K562 (cell line): Measurements from ENCODE around the gene TNNT1. TPM values are rescaled to one million over a fixed set of nuclear protein-coding genes. Genes with fewer than 3 reads are reported as not detected.

ENCODE experiments used
- ATAC-seq: fragments of 200-7000 bp; cut with Tn5 transposase; 3 replicates; pipeline ENCODE4 v1.9.1; 2020; ENCODE audit warnings: moderate library complexity
- BruUV-seq: library from RNA; stranded (reverse); fragments of 400-500 nt; replicated peaks from 2 replicates; lab custom pipeline; 2021; lab: Mats Ljungman, UMichigan
- CTCF ChIA-PET: fragments of 300-600 bp; formaldehyde crosslinking; extraction: SDS; loops from one replicate; lab custom pipeline; 2021; ENCODE audit warnings: low intra/inter-chr PET ratio; lab: Yijun Ruan, JAX
- POLR2A ChIA-PET: fragments of 300-600, 350-650 bp; sonication (Branson Sonifier 250); formaldehyde crosslinking; extraction: SDS; loops from one replicate; lab custom pipeline; 2021; ENCODE audit warnings: antibody characterized with exemption, inconsistent platforms; lab: Yijun Ruan, JAX
- DNase-seq, 4 experiments: peaks; one replicate each; pipeline versions ENCODE4 v3.0.0 to v3.0.0-alpha.2; 2011 to 2018; ENCODE audit warnings: low spot score in 3 of 4, mixed read lengths in 3 of 4; ENCODE audit errors: extremely low read depth in 1 of 4
- FAIRE-seq: peaks from 2 replicates; lab custom pipeline; 2011; peaks lifted over from hg19 to GRCh38; lab: Jason Lieb, UNC
- H2AFZ ChIP-seq: 2 replicates; pipeline ENCODE4 v1.6.0; 2011; ENCODE audit warnings: low read depth, low read length, control low read depth, inconsistent platforms
- H3K27ac ChIP-seq: fragments of 200-600 bp; 3 replicates; pipeline ENCODE4 v1.8.0; 2011; ENCODE audit warnings: low read depth, mild to moderate bottlenecking, control low read depth, inconsistent platforms, low read length, moderate library complexity, mixed read lengths; ENCODE audit errors: extremely low read depth
- H3K27me3 ChIP-seq, 2 experiments: fragments of 300-600 bp in 1 of 2; 2 replicates in 1 of 2; 3 replicates in 1 of 2; pipeline versions ENCODE4 v1.6.0 to v1.8.0; 2011; ENCODE audit warnings: inconsistent platforms in 2 of 2, low read length in 2 of 2, mild to moderate bottlenecking in 1 of 2, mixed read lengths in 1 of 2, moderate library complexity in 1 of 2; ENCODE audit not compliant: control insufficient read depth in 2 of 2, insufficient read depth in 2 of 2
- H3K36me3 ChIP-seq: fragments of 300-600 bp; 3 replicates; pipeline ENCODE4 v1.8.0; 2011; ENCODE audit warnings: mild to moderate bottlenecking, low read length, inconsistent platforms; ENCODE audit not compliant: control insufficient read depth, insufficient read depth
- H3K4me1 ChIP-seq, 2 experiments: fragments of 200-600 bp in 1 of 2; replicated peaks in 1 of 2; 2 replicates in 1 of 2; 3 replicates in 1 of 2; pipeline versions ENCODE4 v1.5.1 to v1.8.0; 2011; ENCODE audit warnings: inconsistent platforms in 2 of 2, low read length in 2 of 2, mild to moderate bottlenecking in 1 of 2, mixed read lengths in 1 of 2, moderate library complexity in 1 of 2; ENCODE audit not compliant: control insufficient read depth in 2 of 2, insufficient read depth in 2 of 2
- H3K4me2 ChIP-seq: 2 replicates; pipeline ENCODE4 v1.6.1; 2011; ENCODE audit warnings: low read length, control low read depth, inconsistent platforms, mixed read lengths; ENCODE audit not compliant: insufficient read depth
- H3K4me3 ChIP-seq: fragments of 200-600 bp; sonication (generic), shearing (Covaris generic); 2 replicates; pipeline ENCODE4 v1.5.1; 2016; ENCODE audit warnings: control low read depth, inconsistent platforms
- H3K79me2 ChIP-seq: fragments of 200-600 bp; 3 replicates; pipeline ENCODE4 v1.8.0; 2011; ENCODE audit warnings: low read length, inconsistent platforms; ENCODE audit not compliant: control insufficient read depth, insufficient read depth
- H3K9ac ChIP-seq, 2 experiments: 2 replicates each; pipeline versions ENCODE4 v1.6.0 to v1.6.1; 2011; ENCODE audit warnings: low read depth in 2 of 2, low read length in 2 of 2, control low read depth in 1 of 2, inconsistent platforms in 1 of 2, mild to moderate bottlenecking in 1 of 2, mixed read lengths in 1 of 2; ENCODE audit not compliant: insufficient read depth in 1 of 2
- H3K9me1 ChIP-seq: one replicate; pipeline ENCODE4 v1.6.0; 2011; ENCODE audit warnings: inconsistent platforms, mild to moderate bottlenecking, low read length, moderate library complexity; ENCODE audit not compliant: control insufficient read depth, insufficient read depth
- H3K9me3 ChIP-seq: replicated peaks from 2 replicates; pipeline ENCODE4 v1.5.1; 2011; ENCODE audit warnings: low read depth, low read length, inconsistent platforms; ENCODE audit not compliant: control insufficient read depth, insufficient read depth
- H4K20me1 ChIP-seq: replicated peaks from 2 replicates; pipeline ENCODE4 v1.6.1; 2011; ENCODE audit warnings: low read length, inconsistent platforms, mixed read lengths; ENCODE audit not compliant: control insufficient read depth, insufficient read depth
- CREM ChIP-seq: IDR thresholded peaks from 2 replicates; pipeline ENCODE4 v1.6.1; 2014; ENCODE audit warnings: antibody characterized with exemption, low read depth
- DPF2 ChIP-seq: fragments of 450-650 bp; IDR thresholded peaks from 2 replicates; pipeline ENCODE4 v1.6.1; 2016
- ESRRB ChIP-seq: fragments of 250-450 bp; sonication (Bioruptor Pico); IDR thresholded peaks from 2 replicates; pipeline ENCODE4 v1.5.0; 2020; ENCODE audit warnings: mild to moderate bottlenecking, moderate library complexity, borderline replicate concordance
- HCFC1 ChIP-seq: IDR thresholded peaks from 2 replicates; pipeline ENCODE4 v1.6.1; 2012; ENCODE audit warnings: low read depth, low read length, improper control_type of control experiment
- HNRNPK ChIP-seq: fragments of 200-400 bp; formaldehyde crosslinking; IDR thresholded peaks from one replicate; pipeline ENCODE4 v1.6.1; 2018; ENCODE audit warnings: mild to moderate bottlenecking, low read depth, low read length; ENCODE audit not compliant: poor library complexity, severe bottlenecking
- KLF13 ChIP-seq: fragments of 450-650 bp; IDR thresholded peaks from 2 replicates; pipeline ENCODE4 v1.6.1; 2016; ENCODE audit warnings: missing genetic modification characterization, low read depth, mild to moderate bottlenecking, missing compliant biosample characterization, moderate library complexity, borderline replicate concordance
- PHF8 ChIP-seq: fragments of 200-600 bp; sonication (generic); IDR thresholded peaks from 2 replicates; pipeline ENCODE4 v1.6.1; 2012; ENCODE audit warnings: mixed run types, mild to moderate bottlenecking, inconsistent platforms, low read length, moderate library complexity, borderline replicate concordance
- PTBP1 ChIP-seq: fragments of 200-400 bp; formaldehyde crosslinking; IDR thresholded peaks from 2 replicates; pipeline ENCODE4 v1.6.1; 2017; ENCODE audit warnings: low read depth, low read length
- SAP30 ChIP-seq: fragments of 200-600 bp; sonication (generic); IDR thresholded peaks from 2 replicates; pipeline ENCODE4 v1.6.1; 2012; ENCODE audit warnings: borderline replicate concordance, low read depth, mild to moderate bottlenecking, moderate library complexity, low read length, control low read depth, inconsistent platforms; ENCODE audit not compliant: insufficient read depth, poor library complexity, severe bottlenecking
- SMARCB1 ChIP-seq: IDR thresholded peaks from 2 replicates; pipeline ENCODE4 v1.6.1; 2011; ENCODE audit warnings: improper control_type of control experiment, low read depth; ENCODE audit not compliant: insufficient read length
- SMARCE1 ChIP-seq: fragments of 450-650 bp; IDR thresholded peaks from 2 replicates; pipeline ENCODE4 v1.7.1; 2016; ENCODE audit warnings: mild to moderate bottlenecking
- SRSF7 ChIP-seq: fragments of 200-400 bp; formaldehyde crosslinking; optimal IDR thresholded peaks from 2 replicates; pipeline ENCODE3; 2017; ENCODE audit warnings: mild to moderate bottlenecking, low read depth, low read length
- TCF7L2 ChIP-seq: fragments of 150-350 bp; IDR thresholded peaks from 2 replicates; pipeline ENCODE4 v1.6.1; 2016; ENCODE audit warnings: low read depth, mild to moderate bottlenecking, low read length, moderate library complexity
- ZKSCAN1 ChIP-seq: fragments of 150-350 bp; IDR thresholded peaks from 2 replicates; pipeline ENCODE4 v1.6.1; 2016; ENCODE audit warnings: low read depth, low read length
- ZNF311 ChIP-seq: fragments of 250-450 bp; sonication (Bioruptor Pico); IDR thresholded peaks from 2 replicates; pipeline ENCODE4 v1.4.0; 2020; ENCODE audit warnings: mild to moderate bottlenecking, moderate library complexity
- WGBS: fragments of 100-300 bp; shearing (Covaris generic); methylation state at CpG from one replicate; pipeline ENCODE4 v1.1.6; 2016; ENCODE audit warnings: low coverage, mixed read lengths; ENCODE audit not compliant: insufficient coverage; ENCODE audit errors: missing lambda C conversion rate; 5-methylcytosine and 5-hydroxymethylcytosine counted together
- in situ Hi-C: fragments of 300-500 bp; cut with MboI; formaldehyde crosslinking; loops from 4 replicates; pipeline ENCODE4 v1.15.0; 2018; ENCODE audit warnings: inconsistent platforms, mixed read lengths
- intact Hi-C: fragments of 100-400 bp; cut with micrococcal nuclease; formaldehyde crosslinking; loops from 2 replicates; pipeline ENCODE4 v1.14.2; 2022
- polyA plus RNA-seq, 8 experiments: library from polyadenylated mRNA; depleted of rRNA in 4 of 8; stranded (reverse) in 5 of 8; unstranded in 3 of 8; fragments of >200 nt; fragmentation: Nextera tagmentation in 2 of 8; fragmentation: Illumina TruSeq in 1 of 8; extraction: Ambion mirVana in 2 of 8; extraction: Trizol in 1 of 8; gene quantifications; 2 replicates each; pipeline versions ENCODE4 v1.2.1 to v1.2.3, GENCODE V29; 2011 to 2014; ENCODE audit warnings: inconsistent platforms in 1 of 8, missing spikeins in 1 of 8
- total RNA-seq, 7 experiments: library from RNA; depleted of rRNA in 6 of 7; stranded (reverse); fragments of >200 nt in 6 of 7; fragmentation: Illumina TruSeq in 2 of 7; extraction: Trizol in 2 of 7; gene quantifications; 2 replicates each; pipeline versions ENCODE4 v1.2.1 to v1.2.3, GENCODE V29; 2011 to 2021; ENCODE audit warnings: low replicate concordance in 1 of 7
- TF ChIP-seq, protein P1 (sequence below): fragments of 450-650 bp; IDR thresholded peaks from 2 replicates; pipeline ENCODE4 v1.6.1; 2016; ENCODE audit warnings: antibody characterized with exemption
- TF ChIP-seq, protein P2 (sequence below): fragments of 450-650 bp; IDR thresholded peaks from 2 replicates; pipeline ENCODE4 v1.6.1; 2017; ENCODE audit warnings: antibody characterized with exemption, mild to moderate bottlenecking

The TNNT1 gene
- total and polyA plus RNA-seq, 9 of the 15 experiments (the other 6 are each of a cell fraction or from before 2014, with no cell fraction given) = 31.8 to 390 (median 227) TPM

DNA sequence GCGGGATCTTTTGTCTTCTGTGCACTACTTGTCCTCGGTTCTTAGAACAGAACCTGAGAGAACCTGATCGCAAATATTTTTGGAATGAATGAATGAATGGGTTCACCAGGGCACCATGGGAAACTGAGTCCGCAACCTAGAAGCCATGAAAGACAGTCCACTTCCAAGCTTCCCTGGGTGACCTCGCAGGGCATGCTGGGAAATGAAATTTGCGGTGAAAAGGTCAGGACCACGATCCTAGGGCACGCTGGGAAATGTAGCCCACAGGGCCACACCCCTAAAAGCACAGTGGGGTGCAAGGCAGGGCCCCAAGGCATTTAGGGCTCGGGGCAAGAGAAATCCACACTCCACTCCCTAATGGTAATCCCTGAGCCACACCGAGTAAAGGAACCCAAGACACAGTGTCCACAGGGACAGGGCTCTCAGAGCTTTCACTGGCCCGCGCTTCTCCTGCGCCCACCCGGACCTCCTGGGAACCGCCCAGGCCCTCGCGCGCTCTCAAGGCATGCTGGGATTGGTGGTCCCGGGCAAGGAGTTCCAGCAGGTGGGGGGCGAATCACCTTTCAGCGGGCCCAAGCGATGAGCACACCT is 30.5 kb downstream of the TNNT1 start:
- Histone ChIP-seq H3K9me3 (no peaks in the 10 kb centered on the region), H3K4me3 (peak overlapping the region; percentile 70), H3K9me1 (peaks cover 4% of the 10 kb centered on the region), H3K36me3 (peaks cover 9% of the 10 kb centered on the region; the same call in 1 of the 3 replicates), H3K79me2 (peaks cover 38% of the 10 kb centered on the region), H3K4me1 (peaks cover 29 to 50% of the 10 kb centered on the region in 2 experiments), H4K20me1 (peaks cover 21% of the 10 kb centered on the region), H3K4me2 (peak overlapping the region; percentile 87), H2AFZ (peak overlapping the region; percentile 98), H3K9ac (peak overlapping the region; percentile 87 to 90; a peak in 3 of 4 replicates), H3K27me3 (no peaks in the 10 kb centered on the region), H3K27ac (peak overlapping the region; percentile 91)
- ChIA-PET POLR2A (interaction anchor here (0.6 to 1.7 kb wide), 7 partner anchors 9 to 288 kb away, joined by 3 to 9 read pairs (median 4); partner anchors contain the start of gene UBE2S), CTCF (no interaction called here)
- DNase-seq = peak; percentile 62 to 87 (median 72)
- ATAC-seq = peak; percentile 51
- BruUV-seq = no TSS peak
- no peak for FAIRE-seq
- in situ Hi-C loops = no loop called here
- intact Hi-C loops = no loop called here
- 55% methylated on average over 22 of the region's 22 CpGs for WGBS
- TF ChIP-seq HNRNPK (no peak), SMARCE1 (no peak), ZKSCAN1 (no peak), SAP30 (peak; percentile 14), DPF2 (0 out of 2 replicates have a peak, but pooled peaks have one; percentile 8), TCF7L2 (no peak), PHF8 (no peak), KLF13 (tag) (0 out of 2 replicates have a peak, but pooled peaks have one; percentile 8), ESRRB (CRISPR knock-in tag) (no peak), SMARCB1 (no peak), ZNF311 (CRISPR knock-in tag) (peak; percentile 53; the same call in 1 of the 2 replicates), PTBP1 (no peak), SRSF7 (no peak), CREM (0 out of 2 replicates have a peak, but pooled peaks have one; percentile 17), HCFC1 (peak; percentile 75)
- TF ChIP-seq, protein P1, sequence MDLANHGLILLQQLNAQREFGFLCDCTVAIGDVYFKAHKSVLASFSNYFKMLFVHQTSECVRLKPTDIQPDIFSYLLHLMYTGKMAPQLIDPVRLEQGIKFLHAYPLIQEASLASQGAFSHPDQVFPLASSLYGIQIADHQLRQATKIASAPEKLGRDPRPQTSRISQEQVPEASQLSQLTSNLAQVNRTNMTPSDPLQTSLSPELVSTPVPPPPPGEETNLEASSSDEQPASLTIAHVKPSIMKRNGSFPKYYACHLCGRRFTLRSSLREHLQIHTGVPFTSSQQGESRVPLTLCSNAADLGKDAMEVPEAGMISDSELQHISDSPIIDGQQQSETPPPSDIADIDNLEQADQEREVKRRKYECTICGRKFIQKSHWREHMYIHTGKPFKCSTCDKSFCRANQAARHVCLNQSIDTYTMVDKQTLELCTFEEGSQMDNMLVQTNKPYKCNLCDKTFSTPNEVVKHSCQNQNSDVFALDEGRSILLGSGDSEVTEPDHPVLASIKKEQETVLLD = 0 out of 2 replicates have a peak, but pooled peaks have one; percentile 20
- TF ChIP-seq, protein P2, sequence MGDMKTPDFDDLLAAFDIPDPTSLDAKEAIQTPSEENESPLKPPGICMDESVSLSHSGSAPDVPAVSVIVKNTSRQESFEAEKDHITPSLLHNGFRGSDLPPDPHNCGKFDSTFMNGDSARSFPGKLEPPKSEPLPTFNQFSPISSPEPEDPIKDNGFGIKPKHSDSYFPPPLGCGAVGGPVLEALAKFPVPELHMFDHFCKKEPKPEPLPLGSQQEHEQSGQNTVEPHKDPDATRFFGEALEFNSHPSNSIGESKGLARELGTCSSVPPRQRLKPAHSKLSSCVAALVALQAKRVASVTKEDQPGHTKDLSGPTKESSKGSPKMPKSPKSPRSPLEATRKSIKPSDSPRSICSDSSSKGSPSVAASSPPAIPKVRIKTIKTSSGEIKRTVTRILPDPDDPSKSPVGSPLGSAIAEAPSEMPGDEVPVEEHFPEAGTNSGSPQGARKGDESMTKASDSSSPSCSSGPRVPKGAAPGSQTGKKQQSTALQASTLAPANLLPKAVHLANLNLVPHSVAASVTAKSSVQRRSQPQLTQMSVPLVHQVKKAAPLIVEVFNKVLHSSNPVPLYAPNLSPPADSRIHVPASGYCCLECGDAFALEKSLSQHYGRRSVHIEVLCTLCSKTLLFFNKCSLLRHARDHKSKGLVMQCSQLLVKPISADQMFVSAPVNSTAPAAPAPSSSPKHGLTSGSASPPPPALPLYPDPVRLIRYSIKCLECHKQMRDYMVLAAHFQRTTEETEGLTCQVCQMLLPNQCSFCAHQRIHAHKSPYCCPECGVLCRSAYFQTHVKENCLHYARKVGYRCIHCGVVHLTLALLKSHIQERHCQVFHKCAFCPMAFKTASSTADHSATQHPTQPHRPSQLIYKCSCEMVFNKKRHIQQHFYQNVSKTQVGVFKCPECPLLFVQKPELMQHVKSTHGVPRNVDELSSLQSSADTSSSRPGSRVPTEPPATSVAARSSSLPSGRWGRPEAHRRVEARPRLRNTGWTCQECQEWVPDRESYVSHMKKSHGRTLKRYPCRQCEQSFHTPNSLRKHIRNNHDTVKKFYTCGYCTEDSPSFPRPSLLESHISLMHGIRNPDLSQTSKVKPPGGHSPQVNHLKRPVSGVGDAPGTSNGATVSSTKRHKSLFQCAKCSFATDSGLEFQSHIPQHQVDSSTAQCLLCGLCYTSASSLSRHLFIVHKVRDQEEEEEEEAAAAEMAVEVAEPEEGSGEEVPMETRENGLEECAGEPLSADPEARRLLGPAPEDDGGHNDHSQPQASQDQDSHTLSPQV = peak; percentile 86
